SHP77 treated with DMSO at 0.1 percent for 48 hours (cell line): Measurements from ENCODE around the gene LYRM9.
"Not testable (repeated sequence)": the region's sequence is repeated elsewhere in the genome, so short reads cannot be mapped to it uniquely, and the experiment has no call there.

Source experiments
- DNase-seq: peaks from one replicate; lab custom pipeline; 2025; lab: John Stamatoyannopoulos, UW

Gene LYRM9

DNA sequence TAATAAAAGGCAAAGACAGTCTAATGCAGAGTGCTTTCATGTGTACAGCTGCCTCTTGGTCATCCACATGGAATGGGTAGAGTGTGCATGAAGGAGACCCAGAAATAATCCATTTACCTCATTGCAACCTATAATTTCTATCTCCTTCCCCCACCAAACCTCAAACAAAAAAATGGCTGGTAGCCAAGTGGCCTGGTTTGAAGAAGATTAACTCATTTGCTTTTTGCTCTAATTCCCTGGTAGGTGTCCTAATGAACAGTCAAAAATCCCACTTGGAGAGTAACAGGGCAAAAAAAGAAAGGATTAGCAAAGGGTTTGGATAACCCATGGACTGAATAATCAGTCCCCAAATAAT lies 13.0 kb upstream of the LYRM9 start:
- DNase-seq, result no peak

DNA sequence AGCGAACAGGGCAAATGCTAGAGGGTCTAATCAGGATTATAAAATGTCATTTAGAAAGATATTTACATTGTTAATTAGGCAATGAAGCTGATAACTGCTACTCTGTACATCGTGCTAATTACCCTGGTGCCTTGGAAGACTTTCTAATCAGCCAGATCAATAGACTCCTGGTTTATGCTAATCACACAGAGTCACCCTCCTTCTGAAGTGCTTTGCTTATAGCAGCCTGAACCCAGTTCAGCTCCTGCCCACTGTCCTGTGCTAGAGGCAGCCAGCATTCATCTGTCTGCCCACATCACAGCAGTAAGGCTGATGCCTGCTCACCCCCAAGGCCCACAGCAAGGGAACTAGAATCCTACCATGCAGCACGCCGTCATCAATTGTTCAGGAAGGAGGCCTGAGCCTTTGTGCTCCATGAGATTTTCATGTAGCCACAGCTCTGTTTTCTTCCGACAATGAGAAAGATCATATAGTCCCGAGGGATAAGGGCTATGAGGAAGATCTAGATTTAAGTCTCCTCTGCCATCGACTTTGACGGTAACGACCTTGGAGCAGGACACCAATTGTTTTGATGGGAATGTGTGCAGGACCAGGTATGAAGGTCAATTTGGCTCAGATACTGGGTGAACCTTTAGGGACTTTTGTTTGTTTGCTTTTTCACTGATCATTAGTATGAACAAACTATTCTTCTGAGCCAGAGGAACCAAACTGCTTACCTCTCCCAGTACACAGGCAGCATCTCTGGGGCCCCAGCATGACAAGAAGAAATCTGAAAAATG lies 12.5 kb upstream of the LYRM9 start:
- no peak for DNase-seq

GRCh38 chr17:27904534-27905446 lies 11.6 kb upstream of the LYRM9 start:
- DNase-seq, result no peak

DNA sequence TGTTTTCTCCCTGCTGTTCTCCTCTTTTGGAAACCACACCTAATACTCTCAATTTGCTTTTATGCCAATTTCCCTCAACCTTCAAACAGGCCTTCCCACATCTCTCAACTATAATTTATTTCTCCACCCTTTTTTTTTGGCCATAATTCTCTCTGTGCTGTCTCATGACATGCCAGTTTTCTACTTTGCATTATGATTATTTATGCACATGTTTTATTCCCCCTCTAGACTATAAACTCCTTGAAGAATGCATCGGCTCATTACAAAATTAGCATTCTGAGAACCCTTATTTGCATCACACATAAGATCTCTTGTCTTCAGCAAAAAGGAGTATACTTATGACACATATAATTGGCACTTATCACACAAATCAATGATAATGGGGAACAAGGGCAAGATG lies 10.9 kb upstream of the LYRM9 start:
- DNase-seq, result no peak

- DNase-seq, result no peak
These were observed 6.4 kb upstream of the LYRM9 start for GRCh38 chr17:27899525-27899924.

DNA sequence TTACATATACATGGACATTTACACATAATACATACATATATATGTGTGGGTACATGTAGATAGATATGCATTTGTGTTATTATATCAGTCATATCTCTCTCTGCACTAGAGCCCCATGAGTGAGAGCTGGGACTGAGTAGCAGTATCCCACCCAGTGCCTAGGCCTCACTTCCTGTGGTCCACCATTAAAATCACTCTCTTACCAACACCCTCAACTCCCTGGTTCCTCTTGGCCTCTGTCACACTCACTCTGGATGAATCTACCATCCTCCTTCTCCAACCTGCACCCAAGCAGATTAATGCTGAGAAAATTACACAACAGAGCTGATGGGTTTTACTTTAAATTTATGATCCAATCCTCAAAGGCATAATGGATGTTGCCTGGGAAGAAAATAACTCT lies 4.9 kb upstream of the LYRM9 start:
- no peak for DNase-seq

GRCh38 chr17:27896701-27897100 lies 3.5 kb upstream of the LYRM9 start:
- DNase-seq, result no peak

- no peak for DNase-seq
These were observed 2.9 kb upstream of the LYRM9 start for GRCh38 chr17:27895940-27896535.

DNA sequence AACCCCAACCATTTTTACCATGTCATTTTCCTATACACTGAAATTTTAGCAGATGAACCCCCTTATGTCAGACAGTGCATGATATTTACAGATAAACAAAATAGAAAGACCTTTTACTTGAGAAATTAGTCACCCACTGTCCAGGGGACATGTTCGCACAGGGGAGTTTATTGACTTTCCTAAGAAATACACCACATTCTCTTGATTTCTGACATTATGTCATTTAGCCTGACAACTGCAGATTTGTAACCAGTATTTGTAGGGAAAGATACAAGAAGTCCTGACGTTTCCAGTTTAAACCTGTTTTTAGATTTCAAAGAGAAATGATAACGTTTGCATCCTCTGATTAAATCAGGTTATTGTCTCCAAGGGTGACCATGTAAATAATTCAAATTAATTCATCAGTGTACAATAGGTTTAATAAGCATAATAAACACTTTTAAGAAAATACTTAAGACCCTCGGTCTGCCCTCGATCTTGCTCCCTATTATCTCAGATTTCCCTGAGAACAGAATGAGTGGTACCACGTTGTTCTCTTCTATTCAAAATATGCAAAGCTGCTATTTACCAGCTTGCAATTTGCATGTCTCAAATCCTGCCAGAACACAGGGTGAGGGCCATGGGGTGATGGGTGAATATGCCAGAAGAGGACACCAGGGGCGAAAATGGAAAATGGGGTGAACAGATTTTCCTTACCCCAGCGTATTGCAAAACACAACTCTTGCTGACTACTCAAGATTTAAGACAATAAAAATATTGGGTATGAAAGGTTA lies 2.1 kb upstream of the LYRM9 start:
- DNase-seq, result no peak

DNA sequence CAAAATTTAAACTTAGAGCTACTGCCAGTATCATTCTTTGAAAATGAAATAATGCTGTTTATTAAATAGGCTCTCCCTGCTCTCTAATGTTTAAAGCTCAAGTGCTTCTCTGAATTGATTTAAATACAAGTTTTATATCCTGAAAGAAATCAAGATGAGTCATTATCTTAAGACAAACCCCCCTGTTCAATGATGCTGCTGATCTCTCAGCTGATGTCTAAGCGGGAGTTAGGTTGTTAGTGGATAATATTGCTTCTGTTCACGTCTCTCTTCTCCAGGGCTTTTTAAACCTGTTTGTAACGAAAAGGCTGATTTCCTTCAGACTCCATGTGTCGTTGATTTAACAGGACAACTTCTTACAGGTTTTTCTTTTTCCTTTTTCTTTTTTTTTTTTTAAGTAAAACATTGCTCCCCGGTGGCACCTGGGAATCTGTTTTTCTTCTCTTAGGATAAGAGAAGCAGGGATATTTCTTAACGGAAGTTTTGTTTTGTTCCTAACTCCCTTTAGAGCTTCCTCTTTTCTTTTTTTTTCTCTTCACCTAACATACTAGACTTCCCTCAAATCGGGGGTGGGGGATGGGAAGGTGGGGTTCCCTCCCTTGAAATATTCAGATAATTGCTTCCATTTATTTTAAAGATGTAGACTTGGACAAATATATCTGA lies 807 bp upstream of the LYRM9 start:
- DNase-seq, result no peak

DNA sequence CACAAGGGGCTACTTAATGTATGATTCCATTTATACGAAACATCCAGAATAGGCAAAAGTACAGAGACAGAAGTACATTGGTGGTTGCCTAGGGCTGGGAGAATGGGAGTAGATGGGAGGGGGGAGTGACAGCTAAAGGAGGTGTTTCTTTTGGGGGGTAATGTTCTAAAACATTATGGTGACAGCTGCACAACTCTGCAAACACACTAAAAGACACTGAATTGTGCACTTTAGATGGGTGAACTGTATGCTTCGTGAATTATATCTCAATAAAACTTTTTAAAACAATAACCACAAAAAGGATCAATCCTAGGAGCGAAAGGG lies 661 bp downstream of the LYRM9 start:
- no peak for DNase-seq

DNA sequence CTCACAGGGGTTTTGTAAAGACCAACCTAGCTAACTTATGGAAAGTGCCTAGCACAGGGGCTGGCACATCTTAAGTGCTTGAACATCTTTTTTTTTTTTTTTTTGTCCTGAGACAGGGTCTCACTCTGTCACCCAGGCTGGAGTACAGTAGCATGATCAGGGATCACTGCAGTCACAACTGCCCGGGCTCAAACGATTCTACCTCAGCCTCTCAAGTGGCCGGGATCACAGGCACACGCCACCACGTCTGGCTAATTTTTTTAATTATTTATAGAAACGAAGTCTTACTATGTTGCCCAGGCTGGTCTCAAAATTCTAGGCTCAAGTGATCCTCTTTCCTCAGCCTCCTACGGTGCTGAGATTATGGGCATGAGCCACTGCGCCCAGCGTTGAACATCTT lies 1.3 kb downstream of the LYRM9 start:
- DNase-seq, result no peak

GRCh38 chr17:27889711-27890251 lies 3.4 kb downstream of the LYRM9 start:
- DNase-seq, result no peak

DNA sequence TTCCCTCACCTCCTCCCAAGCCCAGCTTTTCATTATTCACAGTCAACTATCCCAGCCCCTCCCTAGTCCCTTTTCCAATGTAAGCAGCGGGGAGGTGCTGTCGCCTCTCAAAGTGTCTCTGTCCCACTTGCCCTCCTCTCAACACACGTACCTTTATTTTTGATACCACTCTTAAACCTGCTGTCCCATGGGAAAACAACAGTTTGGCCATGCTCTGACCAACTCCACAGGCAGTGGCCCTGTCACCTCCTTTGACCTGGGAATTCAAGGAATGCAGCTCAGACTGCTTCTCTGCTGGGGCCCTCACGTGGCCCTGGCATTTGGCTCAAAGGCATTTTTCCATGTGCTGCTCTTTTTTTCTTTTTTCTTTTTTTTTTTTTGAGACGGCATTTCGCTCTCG lies 4.2 kb downstream of the LYRM9 start:
- DNase-seq, result no peak

DNA sequence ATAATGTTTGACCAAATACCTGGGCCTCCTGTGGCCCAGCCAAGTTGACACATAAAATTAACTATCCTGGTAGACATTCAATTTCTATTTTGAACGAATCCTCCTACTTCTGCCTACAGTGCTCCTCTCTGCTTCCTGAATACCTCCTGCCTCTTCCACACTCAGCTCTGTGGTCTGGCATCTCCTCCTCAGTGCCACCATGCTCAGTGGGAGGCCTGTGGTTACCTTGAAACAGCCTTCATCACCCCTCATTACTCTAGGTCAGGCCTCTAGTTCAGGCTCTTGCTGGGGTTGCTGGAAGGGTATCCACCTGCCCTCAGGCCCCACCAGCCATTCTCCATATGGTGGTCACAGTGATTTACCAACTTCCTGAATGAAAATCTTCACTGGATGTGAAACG lies 5.1 kb downstream of the LYRM9 start:
- no peak for DNase-seq

GRCh38 chr17:27886348-27886906 lies 6.7 kb downstream of the LYRM9 start:
- not testable (repeated sequence) for DNase-seq

GRCh38 chr17:27882162-27882840 lies 10.9 kb downstream of the LYRM9 start:
- DNase-seq, result no peak

- DNase-seq, result peak; percentile 22
These were observed 13.1 kb downstream of the LYRM9 start for GRCh38 chr17:27879987-27880608.

DNA sequence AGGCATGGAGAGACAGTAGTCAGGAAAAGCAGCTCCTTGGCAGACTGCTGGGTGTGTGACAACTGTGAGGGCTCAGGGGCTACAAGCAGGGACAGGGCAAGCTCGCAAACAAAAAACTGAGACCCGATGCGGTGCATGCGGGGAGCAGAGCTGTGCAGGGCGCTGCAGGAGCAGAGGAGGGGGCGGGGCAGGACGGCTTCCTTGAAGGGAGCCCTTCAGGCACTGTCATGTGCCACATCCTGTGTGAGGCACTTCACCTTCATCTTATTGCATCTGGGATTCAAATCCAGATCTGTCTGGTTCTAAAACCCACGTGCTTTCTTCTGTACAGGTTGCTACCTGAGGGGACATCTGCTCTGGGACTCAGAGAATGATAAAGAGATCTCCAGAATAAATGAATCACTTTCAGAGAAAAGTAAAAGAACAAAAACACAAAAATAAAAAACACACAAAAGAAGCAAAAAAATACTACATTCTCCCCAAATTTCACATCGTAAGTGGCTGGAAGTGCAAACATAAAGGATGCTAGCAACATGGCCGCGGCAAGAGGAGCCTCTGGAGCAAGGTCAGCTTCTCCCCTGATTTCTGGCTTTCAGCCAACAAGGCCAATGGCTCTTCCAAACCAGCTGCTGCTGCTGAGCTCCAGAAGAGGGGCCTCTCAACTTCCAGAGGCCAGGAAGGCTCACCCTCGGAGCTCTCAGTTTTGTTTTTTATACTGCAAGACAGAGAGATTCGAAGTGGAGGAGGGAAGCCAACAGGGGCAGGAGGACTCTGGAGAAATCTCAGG lies 14.2 kb downstream of the LYRM9 start:
- peak; percentile 5 for DNase-seq
